GM12892 (cell line): ENCODE data around the gene PDE1C.

Experiments used
- POLR2A ChIP-seq: IDR thresholded peaks from 2 replicates; pipeline ENCODE4 v1.6.1; 2011; ENCODE audit warnings: low read depth, low read length, control low read depth
- POLR2AphosphoS5 ChIP-seq: IDR thresholded peaks from 2 replicates; pipeline ENCODE4 v1.6.1; 2011; ENCODE audit warnings: low read depth, low read length, control low read depth
- TAF1 ChIP-seq: IDR thresholded peaks from 2 replicates; pipeline ENCODE4 v1.6.1; 2011; ENCODE audit warnings: low read depth, mild to moderate bottlenecking, control low read depth, low read length, borderline replicate concordance

- no peak for TF ChIP-seq POLR2A
- TF ChIP-seq POLR2AphosphoS5 = no peak
- TF ChIP-seq TAF1 = no peak
Observed at GRCh38 chr7:32070406-32071360, at the start of gene PDE1C.
